H1 (cell line): ENCODE data around the gene AWAT2.

Source experiments
- NRF1 ChIP-seq: IDR thresholded peaks from 2 replicates; pipeline ENCODE4 v1.6.1; 2011; ENCODE audit warnings: mild to moderate bottlenecking, low read depth, low read length, improper control_type of control experiment
- POLR2A ChIP-seq, 2 experiments: IDR thresholded peaks; 1 replicate in 1 of 2; 2 replicates in 1 of 2; pipeline ENCODE4 v1.6.1; 2011; ENCODE audit warnings: low read depth in 2 of 2, low read length in 2 of 2, mild to moderate bottlenecking in 2 of 2; ENCODE audit errors: control extremely low read depth in 1 of 2
- RAD21 ChIP-seq, 2 experiments: IDR thresholded peaks in 1 of 2; conservative IDR thresholded peaks in 1 of 2; 2 replicates each; pipeline ENCODE4 v1.6.1; 2011; ENCODE audit warnings: low read depth in 2 of 2, low read length in 2 of 2, improper control_type of control experiment in 1 of 2, inconsistent platforms in 1 of 2, mild to moderate bottlenecking in 1 of 2, moderate library complexity in 1 of 2
- TF ChIP-seq, protein P1 (sequence below), 3 experiments: IDR thresholded peaks; 1 replicate in 2 of 3; 2 replicates in 1 of 3; pipeline versions ENCODE4 v1.5.1 to v1.6.1; 2011; ENCODE audit warnings: low read length in 3 of 3, mild to moderate bottlenecking in 3 of 3, inconsistent platforms in 2 of 3, low read depth in 1 of 3, moderate library complexity in 1 of 3; ENCODE audit not compliant: insufficient read depth in 1 of 3; ENCODE audit errors: control extremely low read depth in 1 of 3

DNA sequence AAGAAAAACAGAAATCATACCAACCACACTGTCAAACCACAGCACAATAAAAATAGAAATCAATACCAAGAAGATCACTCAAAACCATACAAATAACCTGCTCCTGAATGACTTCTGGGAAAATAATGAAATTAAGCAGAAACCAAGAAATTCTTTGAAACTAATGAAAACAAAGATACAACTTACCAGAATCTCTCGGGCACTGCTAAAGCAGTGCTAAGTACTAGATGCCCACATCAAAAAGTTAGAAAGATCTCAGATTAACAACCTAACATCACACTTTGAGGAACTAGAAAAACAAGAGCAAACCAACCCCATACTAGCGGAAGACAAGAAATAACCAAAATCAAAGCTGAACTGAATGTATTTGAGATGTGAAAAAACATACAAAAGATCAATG is 33.2 kb downstream of the AWAT2 start:
- TF ChIP-seq, protein P1, sequence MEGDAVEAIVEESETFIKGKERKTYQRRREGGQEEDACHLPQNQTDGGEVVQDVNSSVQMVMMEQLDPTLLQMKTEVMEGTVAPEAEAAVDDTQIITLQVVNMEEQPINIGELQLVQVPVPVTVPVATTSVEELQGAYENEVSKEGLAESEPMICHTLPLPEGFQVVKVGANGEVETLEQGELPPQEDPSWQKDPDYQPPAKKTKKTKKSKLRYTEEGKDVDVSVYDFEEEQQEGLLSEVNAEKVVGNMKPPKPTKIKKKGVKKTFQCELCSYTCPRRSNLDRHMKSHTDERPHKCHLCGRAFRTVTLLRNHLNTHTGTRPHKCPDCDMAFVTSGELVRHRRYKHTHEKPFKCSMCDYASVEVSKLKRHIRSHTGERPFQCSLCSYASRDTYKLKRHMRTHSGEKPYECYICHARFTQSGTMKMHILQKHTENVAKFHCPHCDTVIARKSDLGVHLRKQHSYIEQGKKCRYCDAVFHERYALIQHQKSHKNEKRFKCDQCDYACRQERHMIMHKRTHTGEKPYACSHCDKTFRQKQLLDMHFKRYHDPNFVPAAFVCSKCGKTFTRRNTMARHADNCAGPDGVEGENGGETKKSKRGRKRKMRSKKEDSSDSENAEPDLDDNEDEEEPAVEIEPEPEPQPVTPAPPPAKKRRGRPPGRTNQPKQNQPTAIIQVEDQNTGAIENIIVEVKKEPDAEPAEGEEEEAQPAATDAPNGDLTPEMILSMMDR (IDR thresholded peaks at IDR 0.05; ENCODE audit: control extremely low read depth in 1 of 3, insufficient read depth in 1 of 3, low read depth in 1 of 3, low read length in 3 of 3): no peak
- TF ChIP-seq RAD21 (IDR thresholded peaks at IDR 0.05 in 1 of 2, conservative IDR thresholded peaks at IDR 0.05 in 1 of 2; ENCODE audit: low read depth in 2 of 2, low read length in 2 of 2) (no peak), POLR2A (IDR thresholded peaks at IDR 0.05; ENCODE audit: control extremely low read depth in 1 of 2, low read depth in 2 of 2, low read length in 2 of 2) (no peak), NRF1 (no peak)
